ENCODE results near the gene F13B.

- no peak for TF ChIP-seq CTCF (conservative IDR thresholded peaks at IDR 0.05; ENCODE audit: low read length)
- no peak for TF ChIP-seq EZH2phosphoT487 (IDR thresholded peaks at IDR 0.05; ENCODE audit: borderline replicate concordance)
Measured at GRCh38 chr1:197063212-197063611, 3.8 kb downstream of the F13B start.
